Heart left ventricle (tissue), 13 donors: Measurements from ENCODE around the gene DCHS2.

Experiments
- POLR2A ChIP-seq, 2 donors: fragments of 450-650 bp; IDR thresholded peaks; one replicate each; pipeline ENCODE4 v1.6.1; 2017; ENCODE audit warnings: antibody characterized with exemption in 2 of 2, mild to moderate bottlenecking in 2 of 2, moderate library complexity in 2 of 2
- TF ChIP-seq, protein P1 (sequence below), 12 donors: fragments of 200-600 bp; sonication (generic) in 4 of 12; IDR thresholded peaks; one replicate each; pipeline versions ENCODE4 v1.5.0 to v1.8.0; 2018 to 2022; ENCODE audit warnings: antibody characterized with exemption in 12 of 12, mild to moderate bottlenecking in 5 of 12
- donor health status: ischemic (EF 13 %, LVEDD 7.1; RV severe dilation, severe dysfunction).
- donor health status: DM: no; HTN: yes; CAD: no.
- donor health status: DM: no; HTN: no; CAD: no.
- donor health status: ischemic (EF 25% LVEDD 6.9; RV normal size, moderate dysfunction).
- donor health status: ischemic (EF 25% LVEDD 5.7; RV mildly dilated, moderate dysfunction).
- donor health status: ischemic (EF 35%, LVEDD 5.7; RV mildly dilated, moderate dysfunction).
- donor health status: nonischemic (EF 11% LVEDD 7.7; RV severe dilation, severe dysfunction).
- donor health status: DM: yes; HTN: yes; CAD: no.
- donor health status: PGD.
- donor health status: ischemic (EF 29% LVEDD 5.4; RV normal size, mild dysfunction).
- donor health status: nonischemic (EF 23%, LVEDD 6.1; RV moderate dilation, normal function).

DNA sequence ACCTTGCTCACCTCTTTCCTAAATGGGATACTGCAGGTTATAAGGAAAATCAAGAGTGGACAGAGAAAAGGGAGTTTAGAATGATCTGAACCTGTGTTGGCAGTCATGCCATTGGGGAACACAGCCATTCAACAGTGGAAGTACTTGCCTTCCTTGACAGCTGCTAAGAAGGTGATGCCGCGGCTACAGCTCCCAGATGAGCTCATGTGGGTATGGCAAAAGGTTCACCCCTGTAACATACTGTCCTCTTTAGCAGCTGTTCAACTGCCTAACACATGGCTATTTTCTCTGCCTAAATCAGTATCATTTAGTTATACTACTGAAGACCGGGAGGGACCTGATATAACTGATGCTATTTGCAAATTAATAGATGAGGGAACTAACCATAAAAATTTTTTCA, 76.8 kb downstream of the DCHS2 start:
- no peak for TF ChIP-seq POLR2A (IDR thresholded peaks at IDR 0.05)
- TF ChIP-seq, protein P1, sequence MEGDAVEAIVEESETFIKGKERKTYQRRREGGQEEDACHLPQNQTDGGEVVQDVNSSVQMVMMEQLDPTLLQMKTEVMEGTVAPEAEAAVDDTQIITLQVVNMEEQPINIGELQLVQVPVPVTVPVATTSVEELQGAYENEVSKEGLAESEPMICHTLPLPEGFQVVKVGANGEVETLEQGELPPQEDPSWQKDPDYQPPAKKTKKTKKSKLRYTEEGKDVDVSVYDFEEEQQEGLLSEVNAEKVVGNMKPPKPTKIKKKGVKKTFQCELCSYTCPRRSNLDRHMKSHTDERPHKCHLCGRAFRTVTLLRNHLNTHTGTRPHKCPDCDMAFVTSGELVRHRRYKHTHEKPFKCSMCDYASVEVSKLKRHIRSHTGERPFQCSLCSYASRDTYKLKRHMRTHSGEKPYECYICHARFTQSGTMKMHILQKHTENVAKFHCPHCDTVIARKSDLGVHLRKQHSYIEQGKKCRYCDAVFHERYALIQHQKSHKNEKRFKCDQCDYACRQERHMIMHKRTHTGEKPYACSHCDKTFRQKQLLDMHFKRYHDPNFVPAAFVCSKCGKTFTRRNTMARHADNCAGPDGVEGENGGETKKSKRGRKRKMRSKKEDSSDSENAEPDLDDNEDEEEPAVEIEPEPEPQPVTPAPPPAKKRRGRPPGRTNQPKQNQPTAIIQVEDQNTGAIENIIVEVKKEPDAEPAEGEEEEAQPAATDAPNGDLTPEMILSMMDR (IDR thresholded peaks at IDR 0.05): no peak
